Gastrocnemius medialis (tissue), 4 donors: ENCODE data around the gene PEX1. TPM values are rescaled to one million over a fixed set of nuclear protein-coding genes. Genes with fewer than 3 reads are reported as not detected.

ENCODE experiments used
- ATAC-seq, 2 donors: fragments of 150-250 bp; one replicate each; pipeline ENCODE4 v1.9.1; 2016
- DNase-seq, 2 donors: peaks; one replicate each; pipeline ENCODE4 v3.0.0-alpha.2; 2019
- H3K27ac ChIP-seq, 4 donors: fragments of 200-600 bp; sonication (generic); 1 replicate in 1 of 4; 2 replicates in 3 of 4; pipeline ENCODE4 v1.5.1; 2016 to 2018; ENCODE audit warnings: mild to moderate bottlenecking in 2 of 4, moderate library complexity in 1 of 4
- H3K27me3 ChIP-seq, 3 donors: fragments of 200-600 bp; sonication (generic) in 2 of 3; 1 replicate in 1 of 3; 2 replicates in 2 of 3; pipeline versions ENCODE4 v1.5.1 to v1.6.0; 2016 to 2019; ENCODE audit warnings: mild to moderate bottlenecking in 1 of 3, moderate library complexity in 1 of 3
- H3K36me3 ChIP-seq, 2 donors: fragments of 200-600 bp; sonication (generic) in 1 of 2; one replicate each; pipeline ENCODE4 v1.5.1; 2017 to 2018
- H3K4me1 ChIP-seq, 2 donors: fragments of 200-600 bp; sonication (generic) in 1 of 2; one replicate each; pipeline ENCODE4 v1.5.1; 2016 to 2017; ENCODE audit warnings: mild to moderate bottlenecking in 2 of 2
- H3K4me3 ChIP-seq, 4 donors: fragments of 200-600 bp; sonication (generic) in 3 of 4; 1 replicate in 1 of 4; 2 replicates in 3 of 4; pipeline ENCODE4 v1.5.1; 2016 to 2019; ENCODE audit warnings: mild to moderate bottlenecking in 2 of 4
- H3K9me3 ChIP-seq, 3 donors: fragments of 200-600 bp; sonication (generic) in 2 of 3; 1 replicate in 1 of 3; 2 replicates in 2 of 3; pipeline ENCODE4 v1.5.1; 2016 to 2019
- CTCF ChIP-seq, 5 experiments: fragments of 450-650 bp in 3 of 5; fragments of 200-600 bp in 2 of 5; sonication (generic) in 2 of 5; IDR thresholded peaks in 4 of 5; conservative IDR thresholded peaks in 1 of 5; 1 replicate in 4 of 5; 2 replicates in 1 of 5; pipeline ENCODE4 v1.5.1; 2016 to 2019; ENCODE audit warnings: antibody characterized with exemption in 5 of 5, mild to moderate bottlenecking in 3 of 5, moderate library complexity in 3 of 5
- POLR2A ChIP-seq, 2 donors: fragments of 450-650 bp; IDR thresholded peaks; one replicate each; pipeline ENCODE4 v1.6.1; 2017; ENCODE audit warnings: antibody characterized with exemption in 2 of 2, mild to moderate bottlenecking in 2 of 2, moderate library complexity in 2 of 2
- in situ Hi-C, 4 donors: fragments of 200-750 bp; cut with MboI; loops; one replicate each; pipeline versions ENCODE4 v1.15.0 to v1.8.0; 2017; ENCODE audit warnings: low sequenced_read_pairs in 4 of 4
- intact Hi-C: fragments of 100-400 bp; cut with DNase I; formaldehyde crosslinking; loops from one replicate; pipeline ENCODE4 v1.15.1; 2023; ENCODE audit warnings: low total_unique reads
- total RNA-seq, 4 donors: library from RNA; depleted of rRNA; stranded (reverse); fragments of >200 nt; gene quantifications; one replicate each; pipeline versions ENCODE4 v1.1.0 to v1.2.3, GENCODE V29; 2016

The PEX1 gene
- total RNA-seq, 4 donors from 2014 or later = 8.0 to 22.3 (median 12.3) TPM

DNA sequence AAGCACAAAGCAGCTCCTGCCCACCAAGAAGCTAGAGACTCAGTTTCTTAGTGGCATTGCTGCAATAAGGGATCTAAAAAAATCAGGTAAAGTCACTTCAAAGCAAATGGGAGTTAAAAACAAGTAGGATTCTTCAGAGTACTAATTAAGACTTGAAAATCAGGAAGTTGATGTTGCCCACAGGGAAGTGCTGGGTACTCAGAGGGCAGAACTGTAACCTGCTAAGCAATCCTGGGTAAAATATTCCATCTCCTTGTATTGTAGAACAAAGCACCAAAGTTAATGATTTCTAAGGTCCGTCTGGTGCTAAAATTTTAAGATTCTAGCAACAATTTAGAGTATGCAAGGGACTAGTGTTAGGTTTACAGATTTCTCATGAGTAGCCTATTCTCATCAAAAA is 8.3 kb downstream of the PEX1 start:
- no peak for ATAC-seq
- H3K36me3 ChIP-seq = peaks cover 0 to 27% of the 10 kb centered on the region in 2 donors

GRCh38 chr7:92517631-92518030 is 10.7 kb downstream of the PEX1 start:
- Histone ChIP-seq H3K4me1 (no peaks in the 10 kb centered on the region), H3K36me3 (peaks cover 0 to 27% of the 10 kb centered on the region in 2 donors), H3K9me3 (no peaks in the 10 kb centered on the region), H3K27me3 (no peaks in the 10 kb centered on the region), H3K27ac (no peak overlapping the region), H3K4me3 (no peak overlapping the region)
- in situ Hi-C loops = no loop called here
- ATAC-seq = no peak
- intact Hi-C loops = no loop called here
- no peak for TF ChIP-seq POLR2A (IDR thresholded peaks at IDR 0.05)
- TF ChIP-seq CTCF (IDR thresholded peaks at IDR 0.05 in 4 of 5, conservative IDR thresholded peaks at IDR 0.05 in 1 of 5) = no peak
- DNase-seq = no peak

More for the DNA sequence above, 8.3 kb downstream of the PEX1 start:
- H3K4me1 ChIP-seq = peaks cover 0 to 4% of the 10 kb centered on the region in 2 donors
- H3K9me3 ChIP-seq = no peaks in the 10 kb centered on the region
- no peak overlapping the region for H3K27ac ChIP-seq
- in situ Hi-C loops = no loop called here
- no peak overlapping the region for H3K4me3 ChIP-seq
- TF ChIP-seq POLR2A (IDR thresholded peaks at IDR 0.05) (no peak), CTCF (IDR thresholded peaks at IDR 0.05 in 4 of 5, conservative IDR thresholded peaks at IDR 0.05 in 1 of 5) (no peak)
- no peaks in the 10 kb centered on the region for H3K27me3 ChIP-seq
- intact Hi-C loops = no loop called here
- no peak for DNase-seq

- H3K36me3 ChIP-seq = peaks cover 0 to 32% of the 10 kb centered on the region in 2 donors
- H3K4me1 ChIP-seq = no peaks in the 10 kb centered on the region
- TF ChIP-seq POLR2A (IDR thresholded peaks at IDR 0.05) = no peak
- no peak for TF ChIP-seq CTCF (IDR thresholded peaks at IDR 0.05 in 4 of 5, conservative IDR thresholded peaks at IDR 0.05 in 1 of 5)
- H3K27me3 ChIP-seq = no peaks in the 10 kb centered on the region
- H3K9me3 ChIP-seq = no peaks in the 10 kb centered on the region
- in situ Hi-C loops = no loop called here
- no peak for DNase-seq
- intact Hi-C loops = no loop called here
- no peak overlapping the region for H3K27ac ChIP-seq
- no peak for ATAC-seq
- no peak overlapping the region for H3K4me3 ChIP-seq
Observed at GRCh38 chr7:92513167-92513902, 15.0 kb downstream of the PEX1 start.

GRCh38 chr7:92508946-92509345 is 19.4 kb downstream of the PEX1 start:
- DNase-seq (no peak), ATAC-seq (no peak)
- no peaks in the 10 kb centered on the region for H3K9me3 ChIP-seq
- H3K4me1 ChIP-seq = no peaks in the 10 kb centered on the region
- H3K27ac ChIP-seq = no peak overlapping the region
- no peaks in the 10 kb centered on the region for H3K27me3 ChIP-seq
- no peak for TF ChIP-seq POLR2A (IDR thresholded peaks at IDR 0.05)
- TF ChIP-seq CTCF (IDR thresholded peaks at IDR 0.05 in 4 of 5, conservative IDR thresholded peaks at IDR 0.05 in 1 of 5) = no peak
- H3K4me3 ChIP-seq = no peak overlapping the region
- in situ Hi-C loops (no loop called here), intact Hi-C loops (no loop called here)
- H3K36me3 ChIP-seq = peaks cover 0 to 41% of the 10 kb centered on the region in 2 donors
